ENCODE measurements around the gene TBX4.

GRCh38 chr17:61495161-61495857, 43.1 kb downstream of the TBX4 start:
- TF ChIP-seq SP1 (IDR thresholded peaks at IDR 0.05) (no peak), ZNF384 (IDR thresholded peaks at IDR 0.05) (no peak), FOXA1 (IDR thresholded peaks at IDR 0.05) (no peak)
